Progenitor cell of endocrine pancreas (in vitro differentiated cells): ENCODE measurements around the gene CXXC4. TPM values are rescaled to one million over a fixed set of nuclear protein-coding genes. Genes with fewer than 3 reads are reported as not detected.

Experiments used
- DNase-seq: peaks from one replicate; pipeline ENCODE4 v3.0.0; 2021; ENCODE audit warnings: low spot score; ENCODE audit not compliant: unreplicated experiment
- H3K27ac Mint-ChIP-seq: 2 replicates; pipeline ENCODE4 v1.8.0; 2021; ENCODE audit warnings: mild to moderate bottlenecking, moderate library complexity, mixed read lengths
- H3K27me3 Mint-ChIP-seq: 2 replicates; pipeline ENCODE4 v1.8.0; 2021; ENCODE audit warnings: mixed read lengths
- H3K36me3 Mint-ChIP-seq: 2 replicates; pipeline ENCODE4 v1.8.0; 2022; ENCODE audit warnings: mixed read lengths; ENCODE audit not compliant: insufficient read depth
- H3K4me1 Mint-ChIP-seq: 2 replicates; pipeline ENCODE4 v1.8.0; 2021; ENCODE audit warnings: low read depth, mixed read lengths
- H3K4me3 Mint-ChIP-seq: 2 replicates; pipeline ENCODE4 v1.8.0; 2021; ENCODE audit warnings: low read depth, mild to moderate bottlenecking, moderate library complexity, mixed read lengths
- H3K9me3 Mint-ChIP-seq: 2 replicates; pipeline ENCODE4 v1.8.0; 2021; ENCODE audit warnings: low read depth, mixed read lengths
- total RNA-seq: library from RNA; stranded (reverse); gene quantifications from 2 replicates; pipeline ENCODE4 v1.2.1, GENCODE V29; 2021
- TF ChIP-seq, protein P1 (sequence below): fragments of 200-600 bp; sonication (generic); IDR thresholded peaks from one replicate; pipeline ENCODE4 v1.5.0; 2021; ENCODE audit warnings: antibody characterized with exemption, mild to moderate bottlenecking; ENCODE audit not compliant: unreplicated experiment

The CXXC4 gene
- total RNA-seq, 1 donor from 2014 or later = 40.8 TPM

DNA sequence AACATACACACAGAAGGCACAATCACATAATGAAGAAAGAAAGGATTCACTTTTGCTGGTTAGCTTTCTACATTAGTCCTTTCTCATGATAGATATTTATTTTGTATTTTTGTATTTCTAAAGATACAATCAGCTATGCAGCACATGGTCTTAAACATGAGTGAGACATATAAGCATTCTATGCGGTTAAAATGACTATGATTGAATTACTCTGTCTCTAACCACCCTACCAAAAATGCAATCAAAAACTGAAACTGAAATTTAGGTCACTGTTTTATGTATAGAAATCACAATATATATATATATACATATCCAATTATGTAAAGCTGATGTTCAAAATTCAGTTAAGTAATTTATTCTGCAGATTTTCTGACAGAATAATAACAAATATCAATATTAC, 21.9 kb downstream of the CXXC4 start:
- TF ChIP-seq, protein P1, sequence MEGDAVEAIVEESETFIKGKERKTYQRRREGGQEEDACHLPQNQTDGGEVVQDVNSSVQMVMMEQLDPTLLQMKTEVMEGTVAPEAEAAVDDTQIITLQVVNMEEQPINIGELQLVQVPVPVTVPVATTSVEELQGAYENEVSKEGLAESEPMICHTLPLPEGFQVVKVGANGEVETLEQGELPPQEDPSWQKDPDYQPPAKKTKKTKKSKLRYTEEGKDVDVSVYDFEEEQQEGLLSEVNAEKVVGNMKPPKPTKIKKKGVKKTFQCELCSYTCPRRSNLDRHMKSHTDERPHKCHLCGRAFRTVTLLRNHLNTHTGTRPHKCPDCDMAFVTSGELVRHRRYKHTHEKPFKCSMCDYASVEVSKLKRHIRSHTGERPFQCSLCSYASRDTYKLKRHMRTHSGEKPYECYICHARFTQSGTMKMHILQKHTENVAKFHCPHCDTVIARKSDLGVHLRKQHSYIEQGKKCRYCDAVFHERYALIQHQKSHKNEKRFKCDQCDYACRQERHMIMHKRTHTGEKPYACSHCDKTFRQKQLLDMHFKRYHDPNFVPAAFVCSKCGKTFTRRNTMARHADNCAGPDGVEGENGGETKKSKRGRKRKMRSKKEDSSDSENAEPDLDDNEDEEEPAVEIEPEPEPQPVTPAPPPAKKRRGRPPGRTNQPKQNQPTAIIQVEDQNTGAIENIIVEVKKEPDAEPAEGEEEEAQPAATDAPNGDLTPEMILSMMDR = no peak
- H3K27ac Mint-ChIP-seq = no peak overlapping the region
- no peaks in the 10 kb centered on the region for H3K27me3 Mint-ChIP-seq
- peaks cover 6% of the 10 kb centered on the region for H3K36me3 Mint-ChIP-seq
- no peak overlapping the region for H3K4me3 Mint-ChIP-seq
- H3K4me1 Mint-ChIP-seq = peaks cover 14% of the 10 kb centered on the region
- DNase-seq = no peak
- no peaks in the 10 kb centered on the region for H3K9me3 Mint-ChIP-seq

DNA sequence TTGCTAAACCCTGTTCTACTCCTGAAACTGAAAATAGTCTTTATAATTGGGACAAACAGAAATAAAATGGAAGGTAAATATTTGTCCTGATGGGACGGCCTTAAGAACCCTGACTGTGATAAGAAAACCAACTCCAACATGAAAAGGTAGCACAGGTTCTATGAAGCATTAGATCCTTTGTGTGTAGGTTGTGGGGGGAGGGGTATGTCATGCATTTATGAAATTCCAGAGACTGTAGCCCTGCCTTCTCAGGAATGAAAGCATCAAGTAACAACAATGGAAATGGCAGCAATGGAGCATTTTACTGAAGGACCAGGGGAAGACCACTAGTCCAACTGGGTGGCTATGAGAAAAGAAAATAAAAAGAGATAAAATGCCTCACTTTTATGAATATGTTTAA, 23.9 kb downstream of the CXXC4 start:
- H3K4me1 Mint-ChIP-seq = peaks cover 13% of the 10 kb centered on the region
- TF ChIP-seq, protein P1 = no peak
- H3K27ac Mint-ChIP-seq = peak overlapping the region; percentile 84
- no peak for DNase-seq
- H3K36me3 Mint-ChIP-seq = peaks cover 6% of the 10 kb centered on the region
- no peaks in the 10 kb centered on the region for H3K9me3 Mint-ChIP-seq
- no peaks in the 10 kb centered on the region for H3K27me3 Mint-ChIP-seq
- no peak overlapping the region for H3K4me3 Mint-ChIP-seq

DNA sequence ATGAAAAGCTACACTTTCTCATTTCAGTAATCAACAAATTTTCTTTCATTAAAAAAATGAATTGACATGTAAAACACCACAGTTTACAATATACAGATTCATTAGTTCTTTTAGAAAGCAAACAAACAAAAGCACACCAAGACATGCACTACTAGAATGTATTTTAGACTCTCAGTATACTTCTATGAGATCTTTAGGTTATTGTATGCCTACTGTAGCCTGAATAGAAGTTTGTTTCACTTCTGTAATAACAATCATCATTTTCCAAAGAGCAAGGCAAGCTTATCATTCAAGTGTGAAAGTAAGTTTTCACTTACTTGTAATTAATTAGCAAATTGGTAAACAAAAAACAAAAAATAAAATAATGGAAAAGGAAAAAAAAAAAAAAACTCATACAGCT, 24.9 kb downstream of the CXXC4 start:
- TF ChIP-seq, protein P1 = no peak
- Mint-ChIP-seq H3K4me1 (peaks cover 6% of the 10 kb centered on the region), H3K27ac (no peak overlapping the region)

DNA sequence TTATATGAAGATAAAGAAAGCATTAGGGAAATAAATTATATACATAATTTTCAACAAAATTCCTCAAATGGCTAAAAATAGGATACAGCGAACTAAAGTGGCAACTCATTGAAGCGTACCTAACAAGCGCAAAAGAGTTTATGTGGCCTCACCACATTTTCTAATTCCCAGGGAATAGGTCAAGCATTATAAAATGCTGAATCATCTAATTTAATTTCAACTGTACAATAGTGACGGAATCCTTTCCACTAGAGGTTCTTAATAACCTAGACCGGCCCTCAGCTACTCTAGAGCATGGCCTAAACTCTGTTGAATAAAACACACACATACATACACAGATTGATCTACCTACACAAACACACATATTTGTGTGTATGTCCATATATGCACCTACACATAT, 29.1 kb downstream of the CXXC4 start:
- Mint-ChIP-seq H3K27ac (no peak overlapping the region), H3K36me3 (peaks cover 3% of the 10 kb centered on the region), H3K27me3 (no peaks in the 10 kb centered on the region), H3K4me3 (no peak overlapping the region), H3K9me3 (no peaks in the 10 kb centered on the region), H3K4me1 (peaks cover 2% of the 10 kb centered on the region)
- DNase-seq = no peak
- TF ChIP-seq, protein P1 = no peak

More for the DNA sequence above, 24.9 kb downstream of the CXXC4 start:
- peaks cover 6% of the 10 kb centered on the region for H3K36me3 Mint-ChIP-seq
- no peak overlapping the region for H3K4me3 Mint-ChIP-seq
- DNase-seq = no peak
- H3K9me3 Mint-ChIP-seq = no peaks in the 10 kb centered on the region
- no peaks in the 10 kb centered on the region for H3K27me3 Mint-ChIP-seq

DNA sequence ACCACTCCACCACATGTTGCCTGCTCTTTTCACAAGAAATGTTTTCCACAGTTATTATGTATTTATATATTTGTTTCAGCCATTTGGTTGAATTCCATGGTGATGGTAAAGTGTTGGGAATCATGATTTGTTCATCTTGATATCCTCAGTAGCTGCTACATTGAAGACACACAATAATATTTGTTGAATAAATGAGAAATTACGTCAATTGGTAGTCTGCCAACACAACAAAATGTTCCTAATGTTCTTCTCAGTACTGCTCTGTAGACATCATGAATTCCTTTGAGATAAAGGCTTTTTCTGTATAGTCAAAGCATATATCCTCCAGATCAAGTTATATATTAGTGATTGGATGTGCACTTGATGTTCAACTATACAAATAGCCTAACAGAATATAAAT, 29.5 kb downstream of the CXXC4 start:
- Mint-ChIP-seq H3K36me3 (no peaks in the 10 kb centered on the region), H3K9me3 (no peaks in the 10 kb centered on the region), H3K27ac (no peak overlapping the region), H3K4me1 (no peaks in the 10 kb centered on the region), H3K27me3 (no peaks in the 10 kb centered on the region), H3K4me3 (no peak overlapping the region)
- DNase-seq = no peak
- TF ChIP-seq, protein P1 = no peak
